ENCODE measurements around the gene RGS3.
"Not testable (repeated sequence)": the region's sequence is repeated elsewhere in the genome, so short reads cannot be mapped to it uniquely, and the experiment has no call there.

Gene RGS3

GRCh38 chr9:113463418-113464285 is at the start of gene RGS3:
Gene RGS3 (plus strand): TSS chr9:113463727. CDS start chr9:113463803, 76 bp downstream.
- Histone ChIP-seq H3K9me3 (ENCODE audit: control insufficient read depth, insufficient read depth, low read length) (no peaks in the 10 kb centered on the region), H3K36me3 (ENCODE audit: insufficient read depth, low read length) (no peaks in the 10 kb centered on the region), H3K4me1 (ENCODE audit: insufficient read depth, low read length) (peaks cover 5% of the 10 kb centered on the region), H3K9ac (ENCODE audit: low read depth, low read length) (peak within 1 kb of the TSS; percentile 57)

GRCh38 chr9:113416149-113416721 is 47.3 kb upstream of the RGS3 start:
- no peak overlapping the region for H3K9ac ChIP-seq (ENCODE audit: low read depth, low read length)
- no peaks in the 10 kb centered on the region for H3K4me1 ChIP-seq (ENCODE audit: insufficient read depth, low read length)
- no peaks in the 10 kb centered on the region for H3K9me3 ChIP-seq (ENCODE audit: control insufficient read depth, insufficient read depth, low read length)
- H3K36me3 ChIP-seq (ENCODE audit: insufficient read depth, low read length): no peaks in the 10 kb centered on the region

DNA sequence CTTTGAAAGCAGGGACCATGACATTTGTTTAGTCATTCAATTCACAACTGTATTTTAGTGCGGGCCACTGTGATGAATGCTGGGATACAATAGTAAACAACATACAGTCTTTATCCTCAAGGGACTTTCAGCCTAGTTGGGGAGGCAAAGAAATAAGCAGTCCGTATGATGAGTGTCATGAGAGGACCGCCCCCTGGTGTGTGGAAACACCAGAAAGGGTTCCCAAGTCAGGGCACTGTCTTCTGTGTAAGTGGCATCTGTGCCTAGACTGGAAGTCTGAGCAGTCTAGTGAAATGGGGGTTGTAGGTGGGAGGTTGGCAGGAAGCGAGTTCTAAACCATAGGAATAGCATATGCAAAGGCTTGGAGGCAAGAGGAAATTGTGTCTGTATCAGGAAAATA is 46.2 kb upstream of the RGS3 start:
- H3K9ac ChIP-seq (ENCODE audit: low read depth, low read length): no peak overlapping the region
- no peaks in the 10 kb centered on the region for H3K9me3 ChIP-seq (ENCODE audit: control insufficient read depth, insufficient read depth, low read length)
- no peaks in the 10 kb centered on the region for H3K36me3 ChIP-seq (ENCODE audit: insufficient read depth, low read length)
- H3K4me1 ChIP-seq (ENCODE audit: insufficient read depth, low read length): no peaks in the 10 kb centered on the region

- H3K9me3 ChIP-seq (ENCODE audit: control insufficient read depth, insufficient read depth, low read length): no peaks in the 10 kb centered on the region
- peaks cover 11% of the 10 kb centered on the region for H3K4me1 ChIP-seq (ENCODE audit: insufficient read depth, low read length)
- no peak overlapping the region for H3K9ac ChIP-seq (ENCODE audit: low read depth, low read length)
- H3K36me3 ChIP-seq (ENCODE audit: insufficient read depth, low read length): no peaks in the 10 kb centered on the region
Measured at GRCh38 chr9:113421726-113422125, 41.8 kb upstream of the RGS3 start.

DNA sequence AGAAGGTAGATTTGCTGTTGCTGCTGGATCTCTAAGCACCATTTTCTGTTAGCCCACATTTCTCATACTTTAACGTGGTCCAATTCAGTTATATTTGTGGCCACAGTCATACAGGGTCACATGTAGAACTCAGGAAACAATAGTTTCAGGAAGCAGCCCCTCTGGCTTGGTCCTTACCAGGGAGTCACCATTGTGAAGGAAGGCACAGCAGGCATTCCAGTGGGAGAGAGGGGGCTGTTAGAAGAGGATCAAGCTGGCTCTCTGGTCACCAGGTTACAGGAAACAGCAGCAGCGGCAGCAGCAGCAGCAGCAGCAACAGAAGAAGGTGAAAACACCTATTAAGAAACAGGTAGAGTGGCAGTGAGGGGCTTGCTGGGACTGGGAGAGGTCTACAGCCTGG is 38.5 kb upstream of the RGS3 start:
- H3K36me3 ChIP-seq (ENCODE audit: insufficient read depth, low read length): no peaks in the 10 kb centered on the region
- no peaks in the 10 kb centered on the region for H3K9me3 ChIP-seq (ENCODE audit: control insufficient read depth, insufficient read depth, low read length)
- H3K4me1 ChIP-seq (ENCODE audit: insufficient read depth, low read length): peaks cover 11% of the 10 kb centered on the region
- H3K9ac ChIP-seq (ENCODE audit: low read depth, low read length): no peak overlapping the region

- no peaks in the 10 kb centered on the region for H3K9me3 ChIP-seq (ENCODE audit: control insufficient read depth, insufficient read depth, low read length)
- H3K36me3 ChIP-seq (ENCODE audit: insufficient read depth, low read length): no peaks in the 10 kb centered on the region
- peaks cover 11% of the 10 kb centered on the region for H3K4me1 ChIP-seq (ENCODE audit: insufficient read depth, low read length)
- H3K9ac ChIP-seq (ENCODE audit: low read depth, low read length): no peak overlapping the region
Measured at GRCh38 chr9:113426701-113427100, 36.8 kb upstream of the RGS3 start.

DNA sequence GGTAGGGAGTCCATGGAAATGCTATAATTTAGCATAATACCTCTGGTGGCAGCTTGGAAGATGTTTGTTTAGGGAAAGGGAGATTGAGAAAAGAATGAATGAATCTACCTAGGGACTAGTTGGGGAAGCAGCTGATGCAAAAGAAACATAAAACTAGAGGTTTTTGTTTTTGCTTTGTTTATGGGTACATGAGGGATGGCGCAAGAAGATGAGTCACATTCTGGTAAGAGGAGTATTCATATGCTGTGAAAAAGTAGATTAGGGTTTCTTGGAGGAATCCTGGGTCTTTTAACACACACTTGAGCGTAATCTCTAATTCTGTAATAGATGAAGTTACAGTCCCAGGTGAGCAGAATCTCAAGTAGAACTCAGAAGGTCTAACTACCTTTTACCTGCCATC is 35.9 kb upstream of the RGS3 start:
- Histone ChIP-seq H3K36me3 (ENCODE audit: insufficient read depth, low read length) (no peaks in the 10 kb centered on the region), H3K9me3 (ENCODE audit: control insufficient read depth, insufficient read depth, low read length) (no peaks in the 10 kb centered on the region), H3K4me1 (ENCODE audit: insufficient read depth, low read length) (peaks cover 11% of the 10 kb centered on the region), H3K9ac (ENCODE audit: low read depth, low read length) (no peak overlapping the region)

DNA sequence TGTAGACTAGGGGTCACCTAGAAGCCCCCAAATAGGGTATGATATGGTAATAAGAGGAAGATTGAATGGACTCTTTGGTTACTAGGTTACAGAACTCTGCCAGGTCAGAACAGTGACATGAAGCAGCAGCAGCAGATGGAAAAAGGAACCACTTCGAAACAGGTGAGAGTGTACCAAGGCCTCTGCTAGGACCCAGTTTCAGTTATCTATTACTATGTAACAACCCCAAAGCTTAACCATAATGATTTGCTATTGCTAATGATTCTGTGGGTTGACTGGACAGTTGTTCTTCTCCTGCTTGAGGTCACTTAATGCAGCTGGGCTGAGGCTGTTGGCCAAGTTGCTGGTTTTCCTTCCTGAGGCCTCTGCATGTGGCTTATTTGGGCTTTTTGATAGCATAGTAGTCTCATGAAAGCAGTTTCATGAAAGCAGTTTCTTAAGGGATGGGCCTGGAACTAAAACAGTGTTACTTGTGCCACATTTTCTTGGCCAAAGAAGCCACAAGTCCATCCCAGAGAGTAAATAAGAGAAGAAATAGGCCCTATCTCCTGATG is 35.4 kb upstream of the RGS3 start:
- H3K4me1 ChIP-seq (ENCODE audit: insufficient read depth, low read length): peaks cover 11% of the 10 kb centered on the region
- H3K9ac ChIP-seq (ENCODE audit: low read depth, low read length): no peak overlapping the region
- H3K36me3 ChIP-seq (ENCODE audit: insufficient read depth, low read length): no peaks in the 10 kb centered on the region
- no peaks in the 10 kb centered on the region for H3K9me3 ChIP-seq (ENCODE audit: control insufficient read depth, insufficient read depth, low read length)

DNA sequence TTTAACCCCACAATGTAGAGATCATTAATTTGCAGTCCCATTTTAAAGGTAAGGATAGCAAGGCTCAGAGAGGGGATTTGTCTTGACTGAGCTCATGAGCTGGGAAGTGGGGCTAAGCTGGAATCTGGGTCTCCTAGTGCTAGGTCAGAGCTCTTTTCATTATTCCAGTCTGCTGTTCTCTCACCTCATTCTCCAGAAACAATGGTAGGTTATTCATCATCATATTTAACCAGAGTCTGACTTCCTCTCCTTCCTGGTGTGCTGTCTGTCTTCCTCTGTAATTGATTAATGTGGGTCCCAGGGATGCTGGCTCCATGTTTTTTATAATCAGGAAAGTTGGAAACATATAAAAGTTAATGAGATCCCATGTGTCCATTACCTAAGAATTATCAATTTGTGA is 32.3 kb upstream of the RGS3 start:
- Histone ChIP-seq H3K4me1 (ENCODE audit: insufficient read depth, low read length) (no peaks in the 10 kb centered on the region), H3K9me3 (ENCODE audit: control insufficient read depth, insufficient read depth, low read length) (no peaks in the 10 kb centered on the region), H3K9ac (ENCODE audit: low read depth, low read length) (no peak overlapping the region), H3K36me3 (ENCODE audit: insufficient read depth, low read length) (no peaks in the 10 kb centered on the region)

GRCh38 chr9:113436728-113437515 is 26.6 kb upstream of the RGS3 start:
- H3K9me3 ChIP-seq (ENCODE audit: control insufficient read depth, insufficient read depth, low read length): no peaks in the 10 kb centered on the region
- no peaks in the 10 kb centered on the region for H3K36me3 ChIP-seq (ENCODE audit: insufficient read depth, low read length)
- no peak overlapping the region for H3K9ac ChIP-seq (ENCODE audit: low read depth, low read length)
- no peaks in the 10 kb centered on the region for H3K4me1 ChIP-seq (ENCODE audit: insufficient read depth, low read length)

GRCh38 chr9:113437716-113438115 is 25.8 kb upstream of the RGS3 start:
- not testable (repeated sequence) for H3K4me1 ChIP-seq (ENCODE audit: insufficient read depth, low read length); H3K36me3 ChIP-seq (ENCODE audit: insufficient read depth, low read length); H3K9me3 ChIP-seq (ENCODE audit: control insufficient read depth, insufficient read depth, low read length); H3K9ac ChIP-seq (ENCODE audit: low read depth, low read length)

DNA sequence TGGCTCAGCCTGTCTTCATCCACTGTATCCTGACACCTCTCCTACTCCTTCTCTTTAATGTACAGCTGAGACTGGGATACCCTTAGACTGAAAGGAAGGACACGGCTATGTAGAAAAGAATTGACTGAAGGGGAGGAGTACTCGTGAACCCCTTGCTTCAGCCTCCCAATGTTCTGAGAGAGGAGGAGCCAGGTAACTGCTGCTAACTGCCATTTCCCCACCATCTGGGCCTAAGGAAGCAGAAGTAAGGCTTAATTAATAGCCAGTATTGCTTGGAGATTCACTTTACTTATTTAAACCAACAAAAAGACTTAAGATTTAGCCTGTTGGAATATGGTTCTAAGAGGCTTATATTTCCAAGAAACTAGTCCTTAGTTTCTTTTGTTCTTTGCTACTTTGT is 18.8 kb upstream of the RGS3 start:
- Histone ChIP-seq H3K9ac (ENCODE audit: low read depth, low read length) (no peak overlapping the region), H3K36me3 (ENCODE audit: insufficient read depth, low read length) (no peaks in the 10 kb centered on the region), H3K9me3 (ENCODE audit: control insufficient read depth, insufficient read depth, low read length) (no peaks in the 10 kb centered on the region), H3K4me1 (ENCODE audit: insufficient read depth, low read length) (no peaks in the 10 kb centered on the region)

DNA sequence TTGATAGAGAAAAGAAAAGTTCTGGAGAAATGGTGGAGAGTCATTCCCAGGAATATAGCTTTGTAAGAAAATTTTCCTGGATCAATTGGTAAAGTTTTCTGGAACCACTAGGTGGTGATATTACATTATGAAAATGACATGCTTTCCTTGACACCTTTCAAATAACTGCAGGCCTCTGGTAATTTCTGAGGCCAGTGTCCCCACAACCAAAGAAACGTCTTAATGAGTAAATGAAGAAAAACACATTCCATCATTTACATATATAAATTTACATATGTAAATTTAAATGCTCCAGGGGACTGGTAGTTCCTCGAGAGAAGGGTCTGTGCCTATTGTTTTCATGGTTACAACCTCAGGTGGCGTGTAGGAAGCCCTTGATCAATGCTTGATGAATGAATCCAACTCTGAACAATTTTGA is 17.2 kb upstream of the RGS3 start:
- no peak overlapping the region for H3K9ac ChIP-seq (ENCODE audit: low read depth, low read length)
- no peaks in the 10 kb centered on the region for H3K9me3 ChIP-seq (ENCODE audit: control insufficient read depth, insufficient read depth, low read length)
- no peaks in the 10 kb centered on the region for H3K36me3 ChIP-seq (ENCODE audit: insufficient read depth, low read length)
- H3K4me1 ChIP-seq (ENCODE audit: insufficient read depth, low read length): no peaks in the 10 kb centered on the region

DNA sequence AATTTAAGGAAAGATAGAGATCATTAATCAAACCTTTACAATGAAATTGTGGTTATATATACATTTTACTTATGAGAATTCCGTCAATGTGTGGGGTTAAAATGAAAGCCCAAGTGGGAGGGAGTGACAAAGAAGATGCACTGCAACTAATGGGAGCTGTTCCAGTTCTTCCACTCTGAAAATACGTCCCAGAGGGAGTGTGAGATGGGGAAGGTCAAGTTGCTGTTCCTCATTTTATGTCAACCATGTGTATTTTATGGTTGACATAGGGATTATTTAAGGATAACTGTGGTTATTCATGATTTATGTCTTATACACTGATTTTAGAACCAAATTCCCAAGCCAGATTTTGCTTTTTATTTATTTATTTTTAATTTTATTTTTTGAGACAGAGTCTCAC is 14.2 kb upstream of the RGS3 start:
- Histone ChIP-seq H3K4me1 (ENCODE audit: insufficient read depth, low read length) (no peaks in the 10 kb centered on the region), H3K36me3 (ENCODE audit: insufficient read depth, low read length) (no peaks in the 10 kb centered on the region), H3K9me3 (ENCODE audit: control insufficient read depth, insufficient read depth, low read length) (no peaks in the 10 kb centered on the region), H3K9ac (ENCODE audit: low read depth, low read length) (no peak overlapping the region)
